GM21717 (cell line): ENCODE results near the gene GRIP2.

ENCODE experiments used
- ATAC-seq: cut with Tn5 transposase; IDR thresholded peaks from one replicate; pipeline ENCODE4 v1.9.1; 2021; ENCODE audit warnings: mild to moderate bottlenecking, moderate library complexity; ENCODE audit not compliant: unreplicated experiment

The GRIP2 gene

GRCh38 chr3:14471690-14472089, 68.5 kb downstream of the GRIP2 start:
- no peak for ATAC-seq

GRCh38 chr3:14471016-14471415, 69.1 kb downstream of the GRIP2 start:
- no peak for ATAC-seq

GRCh38 chr3:14470461-14470860, 69.7 kb downstream of the GRIP2 start:
- ATAC-seq = no peak

GRCh38 chr3:14468621-14468981, 71.5 kb downstream of the GRIP2 start:
- no peak for ATAC-seq

GRCh38 chr3:14467814-14468620, 72.1 kb downstream of the GRIP2 start:
- no peak for ATAC-seq

- ATAC-seq = no peak
These were observed 73.8 kb downstream of the GRIP2 start for GRCh38 chr3:14466179-14466903.

GRCh38 chr3:14465425-14465824, 74.7 kb downstream of the GRIP2 start:
- ATAC-seq = no peak

- ATAC-seq = no peak
These were observed 75.6 kb downstream of the GRIP2 start for GRCh38 chr3:14464521-14464920.

GRCh38 chr3:14464141-14464465, 76.0 kb downstream of the GRIP2 start:
- ATAC-seq = no peak

GRCh38 chr3:14463330-14464140, 76.6 kb downstream of the GRIP2 start:
- no peak for ATAC-seq

- ATAC-seq = no peak
These were observed 77.4 kb downstream of the GRIP2 start for GRCh38 chr3:14462738-14463137.

- no peak for ATAC-seq
These were observed 78.3 kb downstream of the GRIP2 start for GRCh38 chr3:14461748-14462324.

GRCh38 chr3:14461006-14461747, 79.0 kb downstream of the GRIP2 start:
- no peak for ATAC-seq

GRCh38 chr3:14460342-14461005, 79.7 kb downstream of the GRIP2 start:
- no peak for ATAC-seq

- no peak for ATAC-seq
These were observed 80.4 kb downstream of the GRIP2 start for GRCh38 chr3:14459787-14460186.

GRCh38 chr3:14459384-14459783, 80.8 kb downstream of the GRIP2 start:
- no peak for ATAC-seq

- ATAC-seq = no peak
These were observed 81.5 kb downstream of the GRIP2 start for GRCh38 chr3:14458434-14459275.

- no peak for ATAC-seq
These were observed 82.1 kb downstream of the GRIP2 start for GRCh38 chr3:14457999-14458398.

GRCh38 chr3:14457481-14457880, 82.7 kb downstream of the GRIP2 start:
- no peak for ATAC-seq
